Measurements from ENCODE around the gene RGS3.

Gene RGS3

GRCh38 chr9:113638490-113638889 lies 175.0 kb downstream of the RGS3 start:
- no peak for TF ChIP-seq EP300 (IDR thresholded peaks at IDR 0.05; ENCODE audit: borderline replicate concordance)
- no peak for TF ChIP-seq TAF1 (IDR thresholded peaks at IDR 0.05; ENCODE audit: low read depth)
- TF ChIP-seq NFIC (IDR thresholded peaks at IDR 0.05): no peak
- TF ChIP-seq ZBTB7A (IDR thresholded peaks at IDR 0.05; ENCODE audit: low read depth): no peak
- TF ChIP-seq FOXM1 (IDR thresholded peaks at IDR 0.05; ENCODE audit: borderline replicate concordance, low read depth): no peak
- no peak for TF ChIP-seq MAX (IDR thresholded peaks at IDR 0.05)
- TF ChIP-seq CEBPB (IDR thresholded peaks at IDR 0.05): no peak
- no peak for TF ChIP-seq RAD21 (IDR thresholded peaks at IDR 0.05; ENCODE audit: low read depth)

GRCh38 chr9:113638897-113639296 lies 175.4 kb downstream of the RGS3 start:
- TF ChIP-seq EP300 (IDR thresholded peaks at IDR 0.05; ENCODE audit: borderline replicate concordance) (no peak), USF1 (IDR thresholded peaks at IDR 0.05) (no peak), REST (IDR thresholded peaks at IDR 0.05; ENCODE audit: low read depth) (no peak), TEAD4 (IDR thresholded peaks at IDR 0.05) (no peak), CREB1 (IDR thresholded peaks at IDR 0.05; ENCODE audit: low read depth) (no peak), TCF12 (IDR thresholded peaks at IDR 0.05; ENCODE audit: low read depth) (no peak), EGR1 (IDR thresholded peaks at IDR 0.05) (no peak), MAX (IDR thresholded peaks at IDR 0.05) (no peak), TAF1 (IDR thresholded peaks at IDR 0.05; ENCODE audit: low read depth) (no peak), ZBTB7A (IDR thresholded peaks at IDR 0.05; ENCODE audit: low read depth) (no peak)

GRCh38 chr9:113640418-113640817 lies 176.9 kb downstream of the RGS3 start:
- no peak for TF ChIP-seq EP300 (IDR thresholded peaks at IDR 0.05; ENCODE audit: borderline replicate concordance)
- TF ChIP-seq RAD21 (IDR thresholded peaks at IDR 0.05; ENCODE audit: low read depth): no peak
- no peak for TF ChIP-seq TAF1 (IDR thresholded peaks at IDR 0.05; ENCODE audit: low read depth)
- TF ChIP-seq CREB1 (IDR thresholded peaks at IDR 0.05; ENCODE audit: low read depth): no peak
- TF ChIP-seq CEBPB (IDR thresholded peaks at IDR 0.05): no peak
- no peak for TF ChIP-seq ZBTB7A (IDR thresholded peaks at IDR 0.05; ENCODE audit: low read depth)
- no peak for TF ChIP-seq USF1 (IDR thresholded peaks at IDR 0.05)
- no peak for TF ChIP-seq YY1 (IDR thresholded peaks at IDR 0.05; ENCODE audit: low read depth)
- TF ChIP-seq TCF12 (IDR thresholded peaks at IDR 0.05; ENCODE audit: low read depth): no peak
- no peak for TF ChIP-seq NFIC (IDR thresholded peaks at IDR 0.05)
- TF ChIP-seq REST (IDR thresholded peaks at IDR 0.05; ENCODE audit: low read depth): no peak
- TF ChIP-seq FOXM1 (IDR thresholded peaks at IDR 0.05; ENCODE audit: borderline replicate concordance, low read depth): no peak

- TF ChIP-seq CEBPB (IDR thresholded peaks at IDR 0.05): no peak
- TF ChIP-seq USF1 (IDR thresholded peaks at IDR 0.05): no peak
- no peak for TF ChIP-seq EP300 (IDR thresholded peaks at IDR 0.05; ENCODE audit: borderline replicate concordance)
- TF ChIP-seq TCF12 (IDR thresholded peaks at IDR 0.05; ENCODE audit: low read depth): no peak
- no peak for TF ChIP-seq ZBTB7A (IDR thresholded peaks at IDR 0.05; ENCODE audit: low read depth)
- no peak for TF ChIP-seq CREB1 (IDR thresholded peaks at IDR 0.05; ENCODE audit: low read depth)
- TF ChIP-seq YY1 (IDR thresholded peaks at IDR 0.05; ENCODE audit: low read depth): no peak
- no peak for TF ChIP-seq MAX (IDR thresholded peaks at IDR 0.05)
- no peak for TF ChIP-seq REST (IDR thresholded peaks at IDR 0.05; ENCODE audit: low read depth)
- no peak for TF ChIP-seq RAD21 (IDR thresholded peaks at IDR 0.05; ENCODE audit: low read depth)
- no peak for TF ChIP-seq EGR1 (IDR thresholded peaks at IDR 0.05)
- TF ChIP-seq TEAD4 (IDR thresholded peaks at IDR 0.05): no peak
- no peak for TF ChIP-seq NFIC (IDR thresholded peaks at IDR 0.05)
Observed at GRCh38 chr9:113641100-113641885, 177.8 kb downstream of the RGS3 start.

All from Ishikawa (cell line).